Neural progenitor cell (in vitro differentiated cells): ENCODE measurements around the gene ARHGEF4.

ENCODE experiments used
- EZH2 ChIP-seq: fragments of 200-600 bp; sonication (generic); IDR thresholded peaks from 2 replicates; pipeline ENCODE4 v1.6.1; 2017; ENCODE audit warnings: antibody characterized with exemption, mild to moderate bottlenecking, moderate library complexity
- TF ChIP-seq, protein P1 (sequence below): fragments of 200-600 bp; sonication (generic); IDR thresholded peaks from 2 replicates; pipeline ENCODE4 v1.5.1; 2017; ENCODE audit warnings: antibody characterized with exemption, mild to moderate bottlenecking

DNA sequence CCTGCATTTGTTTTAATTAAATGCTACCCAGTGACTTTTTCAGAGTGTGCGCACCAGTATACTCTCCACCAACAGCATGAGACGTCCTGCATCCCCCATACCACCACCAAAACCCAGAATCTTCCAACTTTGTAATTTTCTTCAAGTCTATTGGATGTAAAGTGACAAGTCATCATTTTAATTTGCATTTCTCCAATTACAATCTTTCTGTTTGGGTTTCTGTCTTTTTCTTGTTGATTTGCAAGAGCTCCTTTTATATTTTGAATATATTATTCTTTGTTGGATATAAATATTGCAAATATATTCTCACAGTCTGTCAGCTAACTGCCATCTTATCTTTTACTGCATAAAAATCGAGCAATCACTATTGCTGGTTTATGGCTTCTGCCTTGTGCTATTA, 160.0 kb downstream of the ARHGEF4 start:
- TF ChIP-seq, protein P1, sequence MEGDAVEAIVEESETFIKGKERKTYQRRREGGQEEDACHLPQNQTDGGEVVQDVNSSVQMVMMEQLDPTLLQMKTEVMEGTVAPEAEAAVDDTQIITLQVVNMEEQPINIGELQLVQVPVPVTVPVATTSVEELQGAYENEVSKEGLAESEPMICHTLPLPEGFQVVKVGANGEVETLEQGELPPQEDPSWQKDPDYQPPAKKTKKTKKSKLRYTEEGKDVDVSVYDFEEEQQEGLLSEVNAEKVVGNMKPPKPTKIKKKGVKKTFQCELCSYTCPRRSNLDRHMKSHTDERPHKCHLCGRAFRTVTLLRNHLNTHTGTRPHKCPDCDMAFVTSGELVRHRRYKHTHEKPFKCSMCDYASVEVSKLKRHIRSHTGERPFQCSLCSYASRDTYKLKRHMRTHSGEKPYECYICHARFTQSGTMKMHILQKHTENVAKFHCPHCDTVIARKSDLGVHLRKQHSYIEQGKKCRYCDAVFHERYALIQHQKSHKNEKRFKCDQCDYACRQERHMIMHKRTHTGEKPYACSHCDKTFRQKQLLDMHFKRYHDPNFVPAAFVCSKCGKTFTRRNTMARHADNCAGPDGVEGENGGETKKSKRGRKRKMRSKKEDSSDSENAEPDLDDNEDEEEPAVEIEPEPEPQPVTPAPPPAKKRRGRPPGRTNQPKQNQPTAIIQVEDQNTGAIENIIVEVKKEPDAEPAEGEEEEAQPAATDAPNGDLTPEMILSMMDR: no peak
- no peak for TF ChIP-seq EZH2
